HFFc6 (cell line): ENCODE data around the gene ASTN2. TPM values are rescaled to one million over a fixed set of nuclear protein-coding genes. Genes with fewer than 3 reads are reported as not detected.

ENCODE experiments used
- DNase-seq: peaks from one replicate; pipeline ENCODE4 v3.0.0-alpha.2; 2018
- H3K27ac Mint-ChIP-seq: 2 replicates; pipeline ENCODE4 v1.8.0; 2020; ENCODE audit warnings: mild to moderate bottlenecking, mixed read lengths
- H3K27me3 Mint-ChIP-seq: 2 replicates; pipeline ENCODE4 v1.8.0; 2021; ENCODE audit warnings: mild to moderate bottlenecking, moderate library complexity, mixed read lengths; ENCODE audit not compliant: insufficient read depth
- H3K36me3 Mint-ChIP-seq: 2 replicates; pipeline ENCODE4 v1.8.0; 2021; ENCODE audit warnings: low read depth, mixed read lengths
- H3K4me1 Mint-ChIP-seq: 2 replicates; pipeline ENCODE4 v1.8.0; 2020; ENCODE audit warnings: low read depth, mixed read lengths
- H3K4me3 Mint-ChIP-seq: 2 replicates; pipeline ENCODE4 v1.8.0; 2020; ENCODE audit warnings: mild to moderate bottlenecking, moderate library complexity, mixed read lengths
- H3K9me3 Mint-ChIP-seq: 2 replicates; pipeline ENCODE4 v1.8.0; 2020; ENCODE audit warnings: mild to moderate bottlenecking, mixed read lengths
- CTCF ChIP-seq: fragments of 200-600 bp; sonication (generic); IDR thresholded peaks from 2 replicates; pipeline ENCODE4 v1.5.0; 2021; ENCODE audit warnings: antibody characterized with exemption, mild to moderate bottlenecking
- total RNA-seq, 6 experiments: library from RNA; stranded (reverse); fragmentation: NEBNext Ultra II Directional; extraction: Animal tissue kit (Norgen Biotek cat#: 25700); gene quantifications; 2 replicates in 1 of 6; 3 replicates in 5 of 6; pipeline ENCODE4 v1.2.3, GENCODE V29; 2021

ASTN2 gene
- total RNA-seq, 6 experiments from 2014 or later: 7.3 to 9.7 (median 8.3) TPM

GRCh38 chr9:117282541-117282940, 132.3 kb downstream of the ASTN2 start:
- no peak for DNase-seq
- Mint-ChIP-seq H3K4me1 (no peaks in the 10 kb centered on the region), H3K4me3 (no peak overlapping the region), H3K36me3 (no peaks in the 10 kb centered on the region), H3K9me3 (peaks cover 18% of the 10 kb centered on the region), H3K27ac (no peak overlapping the region), H3K27me3 (no peaks in the 10 kb centered on the region)
- TF ChIP-seq CTCF: no peak

- no peak for DNase-seq
- Mint-ChIP-seq H3K36me3 (no peaks in the 10 kb centered on the region; the same call in 1 of the 2 replicates), H3K4me1 (no peaks in the 10 kb centered on the region), H3K4me3 (no peak overlapping the region), H3K27me3 (no peaks in the 10 kb centered on the region), H3K9me3 (peaks cover 24% of the 10 kb centered on the region), H3K27ac (no peak overlapping the region)
- TF ChIP-seq CTCF: no peak
Measured at GRCh38 chr9:117278471-117279035, 136.3 kb downstream of the ASTN2 start.

- TF ChIP-seq CTCF: no peak
- Mint-ChIP-seq H3K4me1 (no peaks in the 10 kb centered on the region), H3K27me3 (no peaks in the 10 kb centered on the region), H3K9me3 (peaks cover 24% of the 10 kb centered on the region), H3K27ac (no peak overlapping the region), H3K4me3 (no peak overlapping the region), H3K36me3 (no peaks in the 10 kb centered on the region; the same call in 1 of the 2 replicates)
- no peak for DNase-seq
Measured at GRCh38 chr9:117278020-117278419, 136.8 kb downstream of the ASTN2 start.

- no peaks in the 10 kb centered on the region; the same call in 1 of the 2 replicates for H3K36me3 Mint-ChIP-seq
- no peak for TF ChIP-seq CTCF
- H3K4me3 Mint-ChIP-seq: no peak overlapping the region
- no peak for DNase-seq
- H3K27ac Mint-ChIP-seq: no peak overlapping the region
- peaks cover 29% of the 10 kb centered on the region for H3K9me3 Mint-ChIP-seq
- H3K27me3 Mint-ChIP-seq: no peaks in the 10 kb centered on the region
- H3K4me1 Mint-ChIP-seq: no peaks in the 10 kb centered on the region
Measured at GRCh38 chr9:117276444-117276843, 138.4 kb downstream of the ASTN2 start.

- H3K36me3 Mint-ChIP-seq: no peaks in the 10 kb centered on the region; the same call in 1 of the 2 replicates
Measured at GRCh38 chr9:117273612-117274011, 141.2 kb downstream of the ASTN2 start.

More at GRCh38 chr9:117273612-117274011, 141.2 kb downstream of the ASTN2 start:
- H3K4me1 Mint-ChIP-seq: no peaks in the 10 kb centered on the region
- no peaks in the 10 kb centered on the region for H3K27me3 Mint-ChIP-seq
- H3K9me3 Mint-ChIP-seq: peaks cover 42% of the 10 kb centered on the region
- no peak overlapping the region for H3K4me3 Mint-ChIP-seq
- DNase-seq: no peak
- H3K27ac Mint-ChIP-seq: no peak overlapping the region
- no peak for TF ChIP-seq CTCF
